Psoas muscle (tissue), 8 donors: ENCODE measurements around the gene POLR3A. TPM values are rescaled to one million over a fixed set of nuclear protein-coding genes. Genes with fewer than 3 reads are reported as not detected.

Experiments used
- ATAC-seq, 4 donors: fragments of 200-7000 bp; cut with Tn5 transposase; one replicate each; pipeline ENCODE4 v1.9.1; 2020; ENCODE audit warnings: moderate library complexity in 3 of 4, mild to moderate bottlenecking in 2 of 4
- DNase-seq, 2 donors: peaks; one replicate each; pipeline ENCODE4 v3.0.0-alpha.2; 2020
- H3K27ac ChIP-seq: fragments of 200-600 bp; one replicate; pipeline ENCODE4 v1.8.0; 2022
- H3K27me3 ChIP-seq, 3 donors: fragments of 200-600 bp in 1 of 3; one replicate each; pipeline versions ENCODE4 v1.6.1 to v1.8.0; 2013 to 2022; ENCODE audit warnings: low read length in 2 of 3, mild to moderate bottlenecking in 2 of 3, moderate library complexity in 1 of 3; ENCODE audit not compliant: insufficient read depth in 3 of 3
- H3K36me3 ChIP-seq, 2 donors: fragments of 200-600 bp in 1 of 2; one replicate each; pipeline versions ENCODE4 v1.6.1 to v1.8.0; 2013 to 2022; ENCODE audit warnings: low read depth in 1 of 2, mild to moderate bottlenecking in 1 of 2, moderate library complexity in 1 of 2; ENCODE audit not compliant: insufficient read depth in 1 of 2
- H3K4me1 ChIP-seq: fragments of 200-600 bp; one replicate; pipeline ENCODE4 v1.8.0; 2022
- H3K4me3 ChIP-seq: fragments of 200-600 bp; one replicate; pipeline ENCODE4 v1.8.0; 2022; ENCODE audit warnings: mild to moderate bottlenecking
- H3K9me3 ChIP-seq: fragments of 200-600 bp; one replicate; pipeline ENCODE4 v1.8.0; 2022
- WGBS, 3 donors: extraction: QIAGEN DNeasy Blood & Tissue Kit; methylation state at CpG; one replicate each; pipeline versions ENCODE4 v1.1.6 to v1.1.7; 2013; 5-methylcytosine and 5-hydroxymethylcytosine counted together
- intact Hi-C, 2 donors: fragments of 100-400 bp; cut with DNase I; formaldehyde crosslinking; loops; one replicate each; pipeline versions ENCODE4 v1.11.0 to v1.14.2; 2022
- polyA plus RNA-seq, 3 donors: library from polyadenylated mRNA; stranded (reverse); fragments of 200-250 nt; gene quantifications; one replicate each; pipeline ENCODE4 v1.2.3, GENCODE V29; 2013
- total RNA-seq, 4 donors: library from RNA; stranded (reverse); fragmentation: NEBNext Ultra II Directional in 2 of 4; extraction: Animal tissue kit (Norgen Biotek cat#: 25700) in 2 of 4; gene quantifications; one replicate each; pipeline versions ENCODE4 v1.2.1 to v1.2.4, GENCODE V29; 2021 to 2023
- TF ChIP-seq, protein P1 (sequence below): fragments of 200-600 bp; IDR thresholded peaks from one replicate; pipeline ENCODE4 v1.8.0; 2022; ENCODE audit warnings: antibody characterized with exemption
- donor health status: healthy with polysubstance abuse.
- donor health status: DM: no; HTN: no; CAD: no; lungs with moderate emphysema.
- donor health status: Bipolar disorder and iron deficiency.
- donor health status: healthy.
- donor health status: DM: yes; HTN: yes; CAD: no.
- donor health status: DM: no; HTN: no; CAD: no.
- donor health status: DM: no; HTN: no; CAD: no.
- donor health status: DM: yes; HTN: yes; CAD: no.

Gene POLR3A
- total and polyA plus RNA-seq, 7 donors = 5.2 to 16.5 (median 12.6) TPM

DNA sequence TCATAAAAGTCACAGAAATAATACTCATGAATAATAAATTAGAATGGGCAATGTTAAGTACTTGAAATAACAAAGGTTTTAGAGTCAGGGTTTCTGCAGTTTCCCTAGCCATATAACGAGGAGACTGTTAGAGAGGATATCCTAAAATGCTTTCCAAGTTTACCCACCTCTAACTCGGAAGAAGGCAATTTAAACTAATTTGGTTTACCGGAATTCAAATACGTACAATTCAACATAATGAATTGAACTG lies 4.0 kb upstream of the POLR3A start:
- H3K9me3 ChIP-seq = no peaks in the 10 kb centered on the region
- peak overlapping the region; percentile 84 for H3K4me3 ChIP-seq
- 0 to 1% (median 1%) methylated on average over 4 of the region's 4 CpGs for WGBS, 3 donors
- H3K4me1 ChIP-seq = peaks cover 41% of the 10 kb centered on the region
- TF ChIP-seq, protein P1, sequence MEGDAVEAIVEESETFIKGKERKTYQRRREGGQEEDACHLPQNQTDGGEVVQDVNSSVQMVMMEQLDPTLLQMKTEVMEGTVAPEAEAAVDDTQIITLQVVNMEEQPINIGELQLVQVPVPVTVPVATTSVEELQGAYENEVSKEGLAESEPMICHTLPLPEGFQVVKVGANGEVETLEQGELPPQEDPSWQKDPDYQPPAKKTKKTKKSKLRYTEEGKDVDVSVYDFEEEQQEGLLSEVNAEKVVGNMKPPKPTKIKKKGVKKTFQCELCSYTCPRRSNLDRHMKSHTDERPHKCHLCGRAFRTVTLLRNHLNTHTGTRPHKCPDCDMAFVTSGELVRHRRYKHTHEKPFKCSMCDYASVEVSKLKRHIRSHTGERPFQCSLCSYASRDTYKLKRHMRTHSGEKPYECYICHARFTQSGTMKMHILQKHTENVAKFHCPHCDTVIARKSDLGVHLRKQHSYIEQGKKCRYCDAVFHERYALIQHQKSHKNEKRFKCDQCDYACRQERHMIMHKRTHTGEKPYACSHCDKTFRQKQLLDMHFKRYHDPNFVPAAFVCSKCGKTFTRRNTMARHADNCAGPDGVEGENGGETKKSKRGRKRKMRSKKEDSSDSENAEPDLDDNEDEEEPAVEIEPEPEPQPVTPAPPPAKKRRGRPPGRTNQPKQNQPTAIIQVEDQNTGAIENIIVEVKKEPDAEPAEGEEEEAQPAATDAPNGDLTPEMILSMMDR = no peak
- DNase-seq (no peak), ATAC-seq (no peak)
- peaks cover 11 to 34% of the 10 kb centered on the region in 2 donors for H3K36me3 ChIP-seq
- peak overlapping the region; percentile 83 for H3K27ac ChIP-seq
- intact Hi-C loops = no loop called here
- H3K27me3 ChIP-seq = no peaks in the 10 kb centered on the region

GRCh38 chr10:78028438-78029268 lies 662 bp downstream of the POLR3A start:
- TF ChIP-seq, protein P1 = no peak
- ATAC-seq (peak; percentile 18 to 26 (median 21)), DNase-seq (no peak)
- H3K36me3 ChIP-seq = peaks cover 6 to 37% of the 10 kb centered on the region in 2 donors
- H3K4me3 ChIP-seq = peak overlapping the region; percentile 99
- 31 to 35% (median 33%) methylated on average over 36 of the region's 36 CpGs for WGBS, 3 donors
- peak overlapping the region; percentile 83 for H3K27ac ChIP-seq
- peaks cover 11% of the 10 kb centered on the region for H3K4me1 ChIP-seq
- no peaks in the 10 kb centered on the region for H3K9me3 ChIP-seq
- intact Hi-C loops = no loop called here
- H3K27me3 ChIP-seq = no peaks in the 10 kb centered on the region

DNA sequence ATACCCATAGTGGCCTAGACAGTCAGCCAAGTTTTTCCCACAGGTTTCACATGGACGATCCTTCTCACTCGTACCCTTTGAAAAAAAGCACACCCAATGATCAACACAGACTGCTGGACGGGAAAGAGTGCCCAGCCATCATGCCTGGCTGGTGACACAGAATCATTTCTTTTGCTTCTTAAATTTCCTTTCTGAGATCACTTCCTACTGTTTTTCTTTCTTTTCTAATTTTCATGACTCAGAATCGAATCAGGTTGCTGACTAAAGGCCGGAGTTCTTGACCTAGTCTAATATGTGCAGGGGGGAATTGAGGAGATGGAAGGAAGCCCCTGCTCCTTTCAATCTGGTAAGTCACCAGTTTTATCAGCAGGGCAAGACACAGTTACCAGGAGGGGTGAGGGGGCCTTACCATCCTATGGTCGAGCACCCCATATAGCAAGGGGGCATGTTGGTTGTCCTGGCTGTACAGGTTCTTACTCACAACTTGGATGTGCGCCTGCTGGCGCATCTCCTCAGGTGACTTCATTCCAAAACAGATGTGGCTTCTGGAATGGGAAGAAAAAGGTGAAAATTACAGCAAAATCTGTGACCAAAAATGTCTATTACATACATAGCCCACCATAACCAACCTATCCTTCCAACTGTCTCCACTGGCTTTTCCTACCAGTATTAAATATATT lies 3.5 kb downstream of the POLR3A start:
- intact Hi-C loops = no loop called here
- peaks cover 11% of the 10 kb centered on the region for H3K4me1 ChIP-seq
- H3K4me3 ChIP-seq = no peak overlapping the region
- 90 to 93% (median 91%) methylated on average over 8 of the region's 8 CpGs for WGBS, 3 donors
- no peaks in the 10 kb centered on the region for H3K27me3 ChIP-seq
- H3K36me3 ChIP-seq = peaks cover 9 to 65% of the 10 kb centered on the region in 2 donors
- H3K27ac ChIP-seq = no peak overlapping the region
- TF ChIP-seq, protein P1 = no peak
- DNase-seq = no peak
- no peak for ATAC-seq
- H3K9me3 ChIP-seq = no peaks in the 10 kb centered on the region

- H3K4me1 ChIP-seq = peaks cover 11% of the 10 kb centered on the region
- WGBS, 3 donors = 93 to 100% (median 99%) methylated on average over 3 of the region's 3 CpGs
- intact Hi-C loops = no loop called here
- H3K36me3 ChIP-seq = peaks cover 18 to 86% of the 10 kb centered on the region in 2 donors
- no peaks in the 10 kb centered on the region for H3K27me3 ChIP-seq
- ATAC-seq (no peak), DNase-seq (no peak)
- H3K27ac ChIP-seq = no peak overlapping the region
- H3K9me3 ChIP-seq = no peaks in the 10 kb centered on the region
- no peak overlapping the region for H3K4me3 ChIP-seq
- TF ChIP-seq, protein P1 = no peak
Observed at GRCh38 chr10:78023741-78024140, 5.6 kb downstream of the POLR3A start.
